AG09319 (cell line): ENCODE data around the gene ARRDC2.

Experiments
- DNase-seq: peaks from one replicate; pipeline ENCODE4 v3.0.0-alpha.2; 2010; ENCODE audit warnings: low read depth; ENCODE audit errors: extremely low read depth
- TF ChIP-seq, protein P1 (sequence below): IDR thresholded peaks from 2 replicates; pipeline ENCODE4 v1.5.1; 2011; ENCODE audit warnings: low read depth, mild to moderate bottlenecking, inconsistent platforms, low read length, moderate library complexity

ARRDC2 gene

DNA sequence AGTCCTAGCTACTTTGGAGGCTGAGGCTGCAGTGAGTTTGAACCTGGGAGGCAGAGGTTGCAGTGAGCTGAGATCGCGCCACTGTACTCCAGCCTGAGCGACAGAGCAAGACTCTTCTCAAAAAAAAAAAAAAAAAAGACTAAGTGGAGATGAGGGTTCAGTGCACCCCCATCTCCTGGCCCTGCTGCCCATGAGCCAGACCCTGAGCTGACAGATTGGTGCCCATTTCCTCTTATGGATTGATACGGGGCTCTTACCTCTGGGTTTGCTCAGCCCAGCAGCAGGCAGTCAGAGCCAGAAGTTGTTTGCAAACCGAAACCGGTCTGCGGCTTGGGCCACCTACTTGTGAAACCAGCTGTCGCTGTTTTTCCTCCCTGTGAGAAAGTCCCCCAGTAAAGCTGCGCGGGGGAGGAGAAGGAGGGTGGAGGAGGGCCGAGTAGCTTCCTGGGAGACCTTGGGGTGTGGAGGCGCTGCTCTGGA is 36.9 kb downstream of the ARRDC2 start:
- TF ChIP-seq, protein P1, sequence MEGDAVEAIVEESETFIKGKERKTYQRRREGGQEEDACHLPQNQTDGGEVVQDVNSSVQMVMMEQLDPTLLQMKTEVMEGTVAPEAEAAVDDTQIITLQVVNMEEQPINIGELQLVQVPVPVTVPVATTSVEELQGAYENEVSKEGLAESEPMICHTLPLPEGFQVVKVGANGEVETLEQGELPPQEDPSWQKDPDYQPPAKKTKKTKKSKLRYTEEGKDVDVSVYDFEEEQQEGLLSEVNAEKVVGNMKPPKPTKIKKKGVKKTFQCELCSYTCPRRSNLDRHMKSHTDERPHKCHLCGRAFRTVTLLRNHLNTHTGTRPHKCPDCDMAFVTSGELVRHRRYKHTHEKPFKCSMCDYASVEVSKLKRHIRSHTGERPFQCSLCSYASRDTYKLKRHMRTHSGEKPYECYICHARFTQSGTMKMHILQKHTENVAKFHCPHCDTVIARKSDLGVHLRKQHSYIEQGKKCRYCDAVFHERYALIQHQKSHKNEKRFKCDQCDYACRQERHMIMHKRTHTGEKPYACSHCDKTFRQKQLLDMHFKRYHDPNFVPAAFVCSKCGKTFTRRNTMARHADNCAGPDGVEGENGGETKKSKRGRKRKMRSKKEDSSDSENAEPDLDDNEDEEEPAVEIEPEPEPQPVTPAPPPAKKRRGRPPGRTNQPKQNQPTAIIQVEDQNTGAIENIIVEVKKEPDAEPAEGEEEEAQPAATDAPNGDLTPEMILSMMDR, result no peak
- no peak for DNase-seq

DNA sequence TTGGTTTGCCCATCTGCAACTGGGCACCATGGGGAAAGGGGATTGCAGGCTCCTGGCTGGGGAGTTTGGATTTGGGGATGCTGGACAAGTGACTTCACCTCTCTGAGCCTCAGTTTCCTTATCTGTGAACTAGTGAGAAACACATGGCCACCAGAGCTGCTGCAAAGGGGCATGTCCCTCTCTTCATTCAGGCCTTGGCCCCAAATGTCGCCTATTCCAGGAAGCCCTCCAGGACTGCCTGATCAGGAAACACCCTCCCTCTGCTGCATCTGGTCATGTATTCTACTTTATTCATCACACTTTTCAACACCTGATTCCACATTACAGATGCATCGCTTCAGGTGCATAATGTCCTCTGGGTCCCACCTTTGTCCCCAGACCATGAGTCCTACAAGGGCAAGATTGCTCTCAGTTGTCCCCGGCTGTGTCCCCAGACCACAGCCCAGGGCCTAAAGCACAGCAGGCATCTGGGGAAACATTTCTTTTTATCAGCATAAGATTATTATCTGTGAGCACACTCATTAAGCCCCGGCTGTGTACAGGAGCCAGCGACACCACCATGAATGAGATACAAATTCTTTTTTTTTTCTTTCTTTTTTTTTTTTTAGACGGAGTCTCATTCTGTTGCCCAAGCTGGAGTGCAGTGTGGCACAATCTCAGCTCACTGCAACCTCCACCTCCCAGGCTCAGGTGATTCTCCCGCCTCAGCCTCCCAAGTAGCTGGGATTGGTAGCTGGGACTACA is 37.5 kb downstream of the ARRDC2 start:
- no peak for DNase-seq
- TF ChIP-seq, protein P1, result no peak

DNA sequence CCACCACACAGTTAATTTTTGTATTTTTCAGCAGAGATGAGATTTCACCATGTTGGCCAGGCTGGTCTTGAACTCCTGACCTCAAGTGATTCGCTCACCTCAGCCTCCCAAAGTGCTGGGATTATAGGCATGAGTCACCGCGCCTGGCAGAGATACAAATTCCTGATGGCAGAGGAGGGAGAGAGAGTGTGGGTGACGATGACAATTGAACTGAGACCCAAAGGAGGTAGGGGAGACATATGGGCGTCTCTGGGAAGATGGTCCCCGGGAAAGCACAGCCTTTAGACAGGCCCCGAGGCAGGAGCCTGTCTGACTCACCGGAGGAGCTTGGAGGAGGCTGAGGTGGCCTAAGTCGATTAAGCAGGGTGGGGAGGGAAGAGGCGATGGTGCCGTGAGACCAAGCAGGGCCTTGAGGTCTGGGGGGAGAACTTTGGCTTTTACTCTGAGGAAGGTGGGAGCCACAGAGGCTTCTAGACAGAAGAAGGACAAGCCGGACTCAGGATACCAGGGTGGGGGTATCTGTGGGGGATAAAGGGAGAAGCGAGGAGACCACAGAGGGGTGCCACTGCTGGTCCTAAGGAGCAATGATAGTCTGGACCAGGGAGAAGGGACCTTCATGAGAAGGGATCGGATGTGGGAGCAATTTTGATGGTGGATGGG is 38.2 kb downstream of the ARRDC2 start:
- TF ChIP-seq, protein P1, result no peak
- no peak for DNase-seq

DNA sequence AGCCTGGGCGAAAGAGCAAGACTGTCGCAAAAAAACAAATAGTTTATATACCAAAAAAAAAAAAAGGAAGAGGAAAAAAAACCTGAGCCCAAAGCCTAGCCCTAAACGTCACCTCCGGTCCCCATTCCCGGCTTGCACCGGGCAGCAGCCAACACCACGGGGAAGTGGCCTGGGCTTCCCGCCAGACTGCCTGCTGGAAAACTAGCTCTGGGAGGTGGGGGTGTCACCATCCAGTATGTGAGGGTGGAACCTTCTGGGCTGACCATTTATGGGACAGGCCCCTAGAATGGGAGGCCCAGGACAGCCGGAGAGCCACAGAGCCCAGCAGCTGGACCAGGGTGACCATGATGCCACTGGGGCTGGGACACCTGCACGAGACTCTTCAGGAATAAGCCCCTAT is 41.4 kb downstream of the ARRDC2 start:
- no peak for DNase-seq
- TF ChIP-seq, protein P1, result no peak

DNA sequence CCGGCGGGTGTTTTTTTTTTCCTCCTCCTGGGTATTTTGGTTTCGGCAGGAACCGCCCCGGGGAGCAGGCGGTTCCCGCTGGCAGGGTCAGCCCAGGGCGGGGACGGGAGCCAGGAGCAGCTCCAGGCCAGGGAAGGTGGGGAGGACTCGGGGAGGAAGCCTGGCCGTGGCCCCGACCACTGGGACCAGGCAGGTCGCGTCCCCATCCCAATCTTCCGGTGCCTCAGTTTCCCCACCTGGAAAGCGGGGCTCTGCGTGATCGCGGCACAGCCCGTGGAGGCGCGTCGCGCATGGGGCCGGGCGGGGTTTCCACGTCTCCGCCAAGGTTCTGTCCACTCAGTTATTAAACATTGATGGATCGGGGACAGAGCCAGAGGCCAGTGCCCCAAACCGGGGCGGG is 43.9 kb downstream of the ARRDC2 start:
- no peak for DNase-seq
- TF ChIP-seq, protein P1, result no peak

DNA sequence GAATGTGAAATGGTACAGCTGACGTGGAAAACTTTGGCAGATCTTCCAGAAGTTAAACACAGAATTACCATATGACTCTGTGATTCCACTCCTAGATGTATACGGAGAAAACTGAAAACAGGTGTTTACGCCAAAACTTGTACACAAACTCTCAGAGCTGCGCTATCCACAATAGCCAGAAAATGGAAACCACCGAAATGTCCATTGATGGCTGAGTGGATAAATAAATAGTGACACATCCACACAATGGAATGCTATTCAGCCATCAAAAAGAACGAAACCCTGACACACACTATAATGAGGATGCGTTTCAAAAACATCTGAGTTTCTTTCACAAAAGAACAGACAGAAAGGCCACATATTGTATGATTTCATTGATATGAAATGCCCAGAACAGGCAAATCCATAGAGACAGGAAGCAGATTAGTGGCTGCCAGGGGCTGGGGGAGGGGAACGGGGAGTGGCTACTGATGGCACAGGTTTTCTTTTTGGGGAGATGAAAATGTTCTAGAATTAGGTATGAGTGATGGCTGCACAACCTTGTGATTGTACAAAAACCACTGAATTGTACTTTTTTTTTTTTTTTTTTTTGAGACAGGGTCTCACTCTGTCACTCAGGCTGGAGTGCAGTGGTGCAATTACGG is 45.7 kb downstream of the ARRDC2 start:
- TF ChIP-seq, protein P1, result no peak
- DNase-seq, result peak; percentile 76

DNA sequence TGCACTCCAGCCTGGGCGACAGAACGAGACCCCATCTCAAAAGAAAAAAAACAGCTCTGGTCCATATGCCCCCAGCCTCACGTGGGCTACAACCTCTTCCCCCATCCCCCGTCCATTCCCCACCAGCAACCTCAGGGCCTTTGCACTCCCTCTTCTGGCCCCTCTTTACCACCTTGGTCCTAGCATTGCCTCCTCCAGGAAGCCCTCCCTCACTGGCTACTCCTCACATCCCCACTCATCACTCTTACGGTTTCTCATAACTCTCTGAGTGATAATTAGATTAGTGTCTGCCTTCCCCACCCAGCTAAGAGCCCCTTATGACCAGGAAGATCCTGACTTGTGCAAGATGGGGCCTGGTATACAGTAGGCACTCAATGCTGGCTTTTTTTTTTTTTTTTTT is 48.0 kb downstream of the ARRDC2 start:
- no peak for DNase-seq
- TF ChIP-seq, protein P1, result no peak
